ENCODE results near the gene DENND2D. TPM values are rescaled to one million over a fixed set of nuclear protein-coding genes. Genes with fewer than 3 reads are reported as not detected.
A peak's percentile ranks its signal among the peaks of the same experiment; 100 is the strongest.

The DENND2D gene
- total and polyA plus RNA-seq, 10 of the 15 experiments (the other 5 are each of a cell fraction or from before 2014, with no cell fraction given) = 149 to 375 (median 172) TPM

- ChIA-PET POLR2A (interaction anchor here (0.9 to 12.8 kb wide), 15 partner anchors 11 to 325 kb away, joined by 3 to 371 read pairs (median 4); partner anchors contain the start of gene CD53), CTCF (interaction anchor here (0.7 to 14.9 kb wide), 15 partner anchors 10 to 427 kb away, joined by 3 to 239 read pairs (median 5); partner anchors contain the start of genes CEPT1 and DRAM2), RAD21 (ENCODE audit: unreplicated experiment) (interaction anchor here (0.8 to 15.0 kb wide), 17 partner anchors 11 to 319 kb away, joined by 3 to 542 read pairs (median 6); no protein-coding TSS in a partner anchor), SMC1A (ENCODE audit: uncharacterized antibody, unreplicated experiment) (interaction anchor here (0.9 to 8.7 kb wide), 21 partner anchors 13 to 325 kb away, joined by 3 to 284 read pairs (median 4); no protein-coding TSS in a partner anchor)
- peaks cover 17 to 18% of the 10 kb centered on the region in 2 experiments; a peak in 3 of 4 replicates for H3K36me3 ChIP-seq (ENCODE audit: control insufficient read depth in 2 of 2, insufficient read depth in 2 of 2, low read length in 1 of 2)
- H3K4me2 ChIP-seq (ENCODE audit: control insufficient read depth, insufficient read depth) = peak overlapping the region; percentile 99
- H3K9me3 ChIP-seq (replicated peaks; ENCODE audit: control insufficient read depth, insufficient read depth, low read length) = no peaks in the 10 kb centered on the region
- no peaks in the 10 kb centered on the region for H3K27me3 ChIP-seq (replicated peaks in 1 of 2; ENCODE audit: control insufficient read depth in 2 of 2, insufficient read depth in 2 of 2, low read length in 1 of 2)
- in situ Hi-C loops (cut with MboI) = no loop called here
- intact Hi-C loops (cut with micrococcal nuclease; ENCODE audit: unreplicated experiment) = loop anchor here (5.0 kb wide), 1 partner anchor 167 kb away; no protein-coding TSS in a partner anchor
- H3K4me1 ChIP-seq (ENCODE audit: control insufficient read depth, insufficient read depth, low read length) = peaks cover 34% of the 10 kb centered on the region
- ATAC-seq = no peak
- TF ChIP-seq, protein P1, sequence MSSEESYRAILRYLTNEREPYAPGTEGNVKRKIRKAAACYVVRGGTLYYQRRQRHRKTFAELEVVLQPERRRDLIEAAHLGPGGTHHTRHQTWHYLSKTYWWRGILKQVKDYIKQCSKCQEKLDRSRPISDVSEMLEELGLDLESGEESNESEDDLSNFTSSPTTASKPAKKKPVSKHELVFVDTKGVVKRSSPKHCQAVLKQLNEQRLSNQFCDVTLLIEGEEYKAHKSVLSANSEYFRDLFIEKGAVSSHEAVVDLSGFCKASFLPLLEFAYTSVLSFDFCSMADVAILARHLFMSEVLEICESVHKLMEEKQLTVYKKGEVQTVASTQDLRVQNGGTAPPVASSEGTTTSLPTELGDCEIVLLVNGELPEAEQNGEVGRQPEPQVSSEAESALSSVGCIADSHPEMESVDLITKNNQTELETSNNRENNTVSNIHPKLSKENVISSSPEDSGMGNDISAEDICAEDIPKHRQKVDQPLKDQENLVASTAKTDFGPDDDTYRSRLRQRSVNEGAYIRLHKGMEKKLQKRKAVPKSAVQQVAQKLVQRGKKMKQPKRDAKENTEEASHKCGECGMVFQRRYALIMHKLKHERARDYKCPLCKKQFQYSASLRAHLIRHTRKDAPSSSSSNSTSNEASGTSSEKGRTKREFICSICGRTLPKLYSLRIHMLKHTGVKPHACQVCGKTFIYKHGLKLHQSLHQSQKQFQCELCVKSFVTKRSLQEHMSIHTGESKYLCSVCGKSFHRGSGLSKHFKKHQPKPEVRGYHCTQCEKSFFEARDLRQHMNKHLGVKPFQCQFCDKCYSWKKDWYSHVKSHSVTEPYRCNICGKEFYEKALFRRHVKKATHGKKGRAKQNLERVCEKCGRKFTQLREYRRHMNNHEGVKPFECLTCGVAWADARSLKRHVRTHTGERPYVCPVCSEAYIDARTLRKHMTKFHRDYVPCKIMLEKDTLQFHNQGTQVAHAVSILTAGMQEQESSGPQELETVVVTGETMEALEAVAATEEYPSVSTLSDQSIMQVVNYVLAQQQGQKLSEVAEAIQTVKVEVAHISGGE (CRISPR knock-in tag; IDR thresholded peaks at IDR 0.05) = 0 out of 2 replicates have a peak, but pooled peaks have one; percentile 11
- TF ChIP-seq POLR2A (IDR thresholded peaks at IDR 0.05; ENCODE audit: low read depth, low read length) = peak; percentile 42
- TF ChIP-seq POLR2AphosphoS5 (IDR thresholded peaks at IDR 0.05; ENCODE audit: low read length) = peak; percentile 49; the same call in 1 of the 2 replicates
- TF ChIP-seq IRF4 (IDR thresholded peaks at IDR 0.05; ENCODE audit: low read depth, low read length) = 0 out of 2 replicates have a peak, but pooled peaks have one; percentile 1
- TF ChIP-seq EP300 (IDR thresholded peaks at IDR 0.05; ENCODE audit: borderline replicate concordance in 1 of 2, control insufficient read depth in 1 of 2, low read depth in 2 of 2, low read length in 2 of 2) = no peak
- H2AFZ ChIP-seq (ENCODE audit: control insufficient read depth, low read depth, low read length) = no peak overlapping the region
- H3K4me3 ChIP-seq = peak overlapping the region; percentile 73
- no peak for DNase-seq (ENCODE audit: low read depth, low spot score)
- H4K20me1 ChIP-seq (ENCODE audit: control insufficient read depth, insufficient read depth) = no peaks in the 10 kb centered on the region
- no TSS peak for BruUV-seq (replicated peaks)
- H3K9ac ChIP-seq (ENCODE audit: control insufficient read depth, insufficient read depth, low read length) = peak overlapping the region; percentile 93
- WGBS (ENCODE audit: insufficient coverage, insufficient replicate concordance, low lambda C conversion rate, missing lambda C conversion rate) = 46% methylated on average over 5 of the region's 5 CpGs
- no peak for FAIRE-seq
- peak overlapping the region; percentile 92 for H3K27ac ChIP-seq (ENCODE audit: control insufficient read depth, insufficient read depth)
- peaks cover 99% of the 10 kb centered on the region for H3K79me2 ChIP-seq (ENCODE audit: control insufficient read depth, insufficient read depth, low read length)
Observed at GRCh38 chr1:111198836-111199235, 1.6 kb downstream of the DENND2D start.
